ENCODE measurements around the gene MAB21L4. TPM values are rescaled to one million over a fixed set of nuclear protein-coding genes. Genes with fewer than 3 reads are reported as not detected.
A peak's percentile ranks its signal among the peaks of the same experiment; 100 is the strongest.

Gene MAB21L4
- total and polyA plus RNA-seq, 5 experiments from 2014 or later = not detected

DNA sequence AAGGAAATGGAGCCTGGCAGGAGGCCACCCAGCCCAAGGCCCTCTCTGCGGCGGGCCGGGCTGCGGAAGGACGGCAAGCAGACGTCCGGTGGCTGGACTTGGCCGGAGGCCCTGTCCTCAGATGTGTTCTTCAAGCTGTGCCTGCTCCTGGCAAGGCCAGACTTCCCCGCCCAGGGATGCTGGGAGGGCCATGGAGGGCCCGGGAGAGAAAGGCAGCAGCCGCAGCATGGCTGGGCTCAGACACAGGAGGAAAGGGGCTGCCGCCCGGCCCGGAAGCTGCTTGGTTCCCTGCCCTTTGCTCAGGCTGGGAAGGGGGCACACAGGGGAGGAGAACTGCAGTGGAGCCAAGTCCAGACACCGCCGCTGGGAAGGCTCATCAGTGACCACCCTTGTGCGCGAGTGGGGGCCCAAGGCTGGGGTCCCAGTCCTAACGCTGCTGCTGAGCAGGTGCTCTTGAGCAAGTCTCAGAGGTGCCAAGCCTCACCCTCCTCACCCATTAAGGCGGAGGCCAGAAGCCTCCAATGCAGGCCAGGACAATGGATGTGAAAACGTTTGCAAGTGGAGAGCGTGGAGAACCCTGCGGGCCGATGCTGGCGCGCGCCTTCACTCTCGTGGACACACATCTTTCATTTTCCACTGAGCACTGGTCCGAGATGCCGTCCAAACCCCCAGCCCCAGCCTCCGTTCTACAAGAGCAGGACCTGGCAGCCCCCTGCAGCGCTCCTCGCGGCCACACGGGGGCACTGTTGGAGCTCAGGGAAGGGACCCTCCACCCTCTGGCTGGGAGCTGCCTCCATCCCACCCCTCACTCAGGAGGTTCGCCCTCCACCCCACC, 18.1 kb upstream of the MAB21L4 start:
- no peak overlapping the region for H3K4me3 Mint-ChIP-seq
- no peaks in the 10 kb centered on the region for H3K36me3 Mint-ChIP-seq
- no peaks in the 10 kb centered on the region for H3K9me3 Mint-ChIP-seq
- peak; percentile 70 to 78 for ATAC-seq
- H3K4me1 Mint-ChIP-seq = peaks cover 0 to 3% (median 0%) of the 10 kb centered on the region in 4 donors
- peaks cover 3 to 51% (median 8%) of the 10 kb centered on the region in 5 donors for H3K27me3 Mint-ChIP-seq
- POLR2A ChIA-PET = interaction anchor here (0.7 to 1.5 kb wide), 4 partner anchors 23 to 236 kb away, joined by 3 to 6 read pairs (median 3); partner anchors contain the start of gene PPP1R7
- DNase-seq = peak; percentile 42 to 82 (median 63)
- H3K27ac Mint-ChIP-seq = no peak overlapping the region

DNA sequence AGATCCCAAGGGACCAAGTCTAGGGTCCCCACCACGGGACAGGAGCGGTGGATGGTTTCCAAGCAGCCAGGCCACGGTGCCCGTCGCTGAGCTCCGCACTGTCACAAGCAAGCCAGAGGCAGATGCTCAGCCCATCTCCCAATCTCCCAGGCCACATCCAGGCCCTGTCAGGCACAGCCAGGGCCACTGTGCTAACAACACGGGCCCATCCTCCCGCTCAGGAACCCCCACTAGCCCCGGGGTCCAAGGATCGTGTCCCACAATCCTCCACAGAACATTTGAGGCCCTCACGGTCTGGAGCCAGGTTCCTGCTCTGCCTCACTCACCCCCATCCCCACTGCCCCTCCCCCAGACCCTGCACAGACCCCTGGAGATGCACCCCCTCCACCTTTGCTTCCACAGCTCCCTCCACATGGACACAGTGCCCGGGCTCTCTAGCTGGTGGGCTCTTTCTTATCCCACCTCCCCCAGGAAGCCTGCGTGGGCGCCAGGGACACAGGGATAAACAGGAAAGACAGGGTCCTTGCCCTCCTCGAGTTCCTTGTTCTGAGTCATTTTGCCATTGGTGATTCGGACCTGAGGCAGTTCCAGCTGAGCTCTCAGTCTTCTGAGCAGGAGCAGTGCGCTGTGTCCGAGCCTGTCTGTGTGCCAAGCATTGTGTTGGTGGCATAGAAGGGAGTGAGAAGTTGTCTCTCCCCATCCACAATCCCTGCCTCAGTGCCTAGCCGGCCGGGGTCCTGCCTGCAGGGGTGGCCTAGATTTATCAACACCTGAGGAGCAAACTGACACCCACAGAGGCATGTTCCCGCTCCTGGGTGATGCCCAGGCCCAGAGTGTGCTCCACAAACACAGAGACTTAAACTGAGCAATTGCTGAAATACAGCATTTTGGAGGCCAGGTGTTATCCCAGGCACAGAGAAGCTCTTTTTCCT, 17.2 kb upstream of the MAB21L4 start:
- POLR2A ChIA-PET = no interaction called here
- Mint-ChIP-seq H3K4me1 (peaks cover 0 to 3% (median 0%) of the 10 kb centered on the region in 4 donors), H3K36me3 (no peaks in the 10 kb centered on the region), H3K9me3 (no peaks in the 10 kb centered on the region), H3K27ac (no peak overlapping the region), H3K4me3 (no peak overlapping the region), H3K27me3 (peaks cover 3 to 51% (median 8%) of the 10 kb centered on the region in 5 donors)
- DNase-seq (no peak), ATAC-seq (no peak)

DNA sequence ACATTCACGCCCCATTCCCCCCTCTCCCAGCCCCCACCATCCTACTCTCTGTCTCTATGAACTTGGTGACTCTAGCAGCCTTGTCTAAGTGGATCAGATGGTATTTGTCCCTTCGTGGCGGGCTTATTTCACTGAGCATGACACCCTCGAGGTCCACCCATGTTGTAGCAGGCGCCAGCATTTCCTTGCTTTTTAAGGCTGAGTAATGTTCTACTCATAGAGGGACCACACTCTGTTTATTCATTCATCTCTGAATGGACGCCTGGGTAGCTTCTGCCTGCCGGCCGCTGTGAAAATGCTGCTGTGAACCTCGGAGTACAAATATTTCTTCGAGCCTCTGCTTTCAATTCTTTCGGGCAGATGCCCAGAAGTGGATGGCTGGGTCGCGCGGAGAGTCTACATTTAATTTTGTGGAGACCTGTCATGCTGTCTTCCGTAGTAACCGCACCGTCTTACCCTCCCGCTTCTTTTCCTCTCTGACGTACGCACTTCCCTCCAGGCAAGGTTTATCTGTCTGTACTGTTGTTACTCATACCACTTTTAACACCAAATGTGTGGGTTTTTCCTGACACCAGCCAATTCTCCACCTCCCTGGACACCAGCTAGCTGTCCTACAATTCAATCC, 15.8 kb upstream of the MAB21L4 start:
- DNase-seq (no peak), ATAC-seq (no peak)
- Mint-ChIP-seq H3K4me3 (no peak overlapping the region), H3K4me1 (peaks cover 0 to 3% (median 0%) of the 10 kb centered on the region in 4 donors), H3K9me3 (no peaks in the 10 kb centered on the region), H3K27ac (peak overlapping the region in 1 of 10 donors; percentile 32), H3K36me3 (no peaks in the 10 kb centered on the region), H3K27me3 (peaks cover 3 to 45% (median 12%) of the 10 kb centered on the region in 5 donors)
- POLR2A ChIA-PET = no interaction called here

DNA sequence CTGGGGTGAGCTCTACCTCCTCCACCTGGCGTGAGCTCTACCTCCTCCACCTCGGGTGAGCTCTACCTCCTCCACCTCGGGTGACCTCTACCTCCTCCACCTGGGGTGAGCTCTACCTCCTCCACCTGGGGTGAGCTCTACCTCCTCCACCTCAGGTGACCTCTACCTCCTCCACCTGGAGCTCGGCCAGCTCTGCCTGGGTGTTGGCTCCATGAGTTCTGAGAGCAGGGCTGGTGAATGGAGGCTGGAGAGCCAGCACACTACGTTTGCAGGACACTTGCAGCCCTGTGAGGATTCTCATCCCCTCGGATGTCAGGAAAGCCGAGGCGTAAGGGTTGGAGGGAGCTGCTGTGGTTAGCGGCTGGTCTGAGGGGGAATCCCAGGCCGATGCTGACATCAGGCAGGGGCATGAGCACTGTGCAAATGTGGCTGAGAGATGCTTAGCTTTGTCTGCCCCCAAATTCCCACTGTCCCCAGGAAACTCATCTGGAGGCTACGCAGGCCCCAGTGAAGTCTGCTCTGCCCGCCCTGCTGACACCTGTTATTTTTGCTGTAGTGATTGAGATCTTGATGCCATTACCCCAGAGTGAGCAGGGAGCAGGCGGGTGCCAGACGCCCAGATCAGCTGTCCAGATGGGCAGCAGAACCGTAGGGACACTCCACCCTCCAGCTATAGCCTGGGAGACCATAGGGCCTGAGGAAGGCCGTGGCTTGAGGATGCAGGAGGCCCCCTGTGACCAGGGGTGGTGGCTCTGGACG, 13.4 kb upstream of the MAB21L4 start:
- Mint-ChIP-seq H3K9me3 (no peaks in the 10 kb centered on the region), H3K36me3 (no peaks in the 10 kb centered on the region), H3K4me3 (no peak overlapping the region), H3K27ac (no peak overlapping the region), H3K27me3 (peaks cover 3 to 37% (median 12%) of the 10 kb centered on the region in 5 donors), H3K4me1 (no peaks in the 10 kb centered on the region)
- POLR2A ChIA-PET = interaction anchor here (0.8 kb wide), 1 partner anchor 79 kb away, joined by 3 read pairs; no protein-coding TSS in a partner anchor
- no peak for DNase-seq
- ATAC-seq = no peak

DNA sequence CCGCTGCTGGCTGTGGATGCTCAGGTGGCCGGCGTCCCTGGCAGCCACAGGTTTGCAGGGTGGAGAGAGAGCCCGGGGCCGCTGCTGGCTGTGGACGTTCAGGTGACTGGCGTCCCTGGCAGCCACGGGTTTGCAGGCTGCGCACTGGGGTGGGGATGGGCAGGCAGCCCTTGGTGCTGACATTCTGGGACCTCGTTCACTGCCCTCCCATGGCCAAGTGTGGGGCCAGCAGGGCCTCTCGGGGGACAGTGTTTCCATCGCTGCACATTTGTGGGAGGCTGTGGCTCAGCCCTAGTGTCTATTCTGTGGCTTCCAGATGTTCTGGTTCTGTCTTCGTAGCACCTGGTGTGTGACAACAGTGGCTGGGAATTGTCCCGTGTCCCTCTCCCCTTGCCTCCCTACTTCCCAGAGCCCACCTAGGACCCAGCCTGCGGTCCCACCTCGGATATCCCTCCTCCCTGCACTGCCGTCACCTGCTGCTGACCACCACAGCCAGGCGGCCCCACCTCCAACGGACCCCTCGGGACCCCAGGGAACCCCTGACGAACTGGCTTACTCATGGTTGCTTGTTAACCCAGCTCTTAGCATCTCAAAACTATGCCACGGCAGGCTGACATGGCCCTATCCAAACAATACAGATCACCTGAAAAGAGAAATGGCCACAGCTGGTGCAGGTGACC, 11.1 kb upstream of the MAB21L4 start:
- Mint-ChIP-seq H3K9me3 (no peaks in the 10 kb centered on the region), H3K36me3 (no peaks in the 10 kb centered on the region), H3K4me1 (no peaks in the 10 kb centered on the region), H3K27me3 (peaks cover 0 to 23% (median 5%) of the 10 kb centered on the region in 5 donors), H3K4me3 (no peak overlapping the region), H3K27ac (peak overlapping the region in 1 of 10 donors; percentile 43)
- ATAC-seq (no peak), DNase-seq (no peak)
- POLR2A ChIA-PET = no interaction called here

DNA sequence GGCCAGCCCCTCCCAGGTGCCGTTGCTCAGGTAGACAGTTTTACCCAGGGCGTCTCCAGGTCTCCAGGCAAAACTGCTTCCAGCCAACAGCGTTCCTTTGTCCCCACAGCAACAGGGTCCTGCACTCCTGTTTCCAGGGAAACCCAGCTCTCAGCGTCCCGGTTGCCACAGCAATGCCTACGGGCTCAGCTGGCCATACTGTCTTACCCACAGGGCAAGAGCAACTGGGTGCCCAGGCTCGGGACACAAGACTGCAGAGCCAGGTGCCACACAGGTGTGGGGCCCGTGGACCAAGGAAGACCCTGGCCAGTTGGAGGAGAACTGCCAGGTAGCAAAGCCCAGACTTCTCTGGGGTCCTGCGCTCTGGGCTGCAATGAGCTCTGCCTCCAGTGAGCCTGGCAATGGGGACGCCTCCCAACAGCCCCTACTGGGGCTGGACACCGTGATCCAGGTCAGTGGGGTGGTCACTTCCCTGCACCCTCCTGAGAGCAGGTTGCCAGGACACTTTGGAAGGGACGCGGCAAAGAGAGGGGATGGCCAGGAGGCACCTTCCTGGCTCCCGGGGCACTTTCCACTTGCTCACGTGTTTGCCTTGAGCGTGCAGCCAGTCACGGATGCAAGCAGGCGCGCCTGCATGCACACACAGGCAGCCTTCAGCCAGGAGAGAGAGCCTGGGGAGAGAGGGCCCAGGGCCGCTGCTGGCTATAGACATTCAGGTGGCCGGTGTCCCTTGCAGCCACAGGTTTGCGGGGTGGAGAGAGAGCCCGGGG, 10.4 kb upstream of the MAB21L4 start, which contains the start of gene CROCC2:
Gene CROCC2 (plus strand): TSS at position 196 of the 770 bp plus-strand sequence. CDS start 178 bp downstream, at position 374.
- Mint-ChIP-seq H3K4me1 (no peaks in the 10 kb centered on the region), H3K27ac (no peak within 1 kb of the TSS), H3K36me3 (no peaks in the 10 kb centered on the region), H3K9me3 (no peaks in the 10 kb centered on the region), H3K4me3 (no peak within 1 kb of the TSS), H3K27me3 (peaks cover 0 to 17% (median 2%) of the 10 kb centered on the region in 5 donors)
- ATAC-seq = no peak
- DNase-seq = no peak
- POLR2A ChIA-PET = no interaction called here

DNA sequence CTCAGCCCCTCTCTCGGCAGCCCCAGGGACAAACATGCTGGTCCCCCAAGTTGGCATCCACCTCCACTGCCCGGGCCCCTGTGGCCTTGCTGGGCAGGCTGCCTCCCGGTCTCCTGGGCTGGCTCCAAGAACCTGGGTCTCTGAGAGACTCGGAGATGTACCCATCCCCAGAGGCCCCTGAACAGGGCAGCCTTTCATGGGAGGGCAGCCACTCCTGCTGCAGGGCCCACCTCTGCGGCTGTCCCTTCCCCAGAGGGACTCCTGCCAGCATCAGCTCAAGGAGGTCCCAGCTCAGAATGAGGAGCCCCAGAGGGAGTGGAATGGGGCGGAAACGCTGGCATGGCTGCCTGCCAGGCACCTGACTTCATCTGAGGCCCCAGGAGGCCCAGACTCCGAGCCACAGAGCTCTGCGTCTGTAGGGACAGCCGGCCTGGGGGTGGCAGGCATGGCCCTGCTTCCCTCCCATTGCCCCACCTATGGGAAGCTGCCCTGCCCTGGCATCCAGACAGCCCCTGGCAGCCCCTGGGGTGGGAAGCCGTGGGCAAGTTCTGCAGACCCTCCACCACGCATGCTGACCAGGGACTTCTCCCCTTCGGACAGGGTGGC, 9.3 kb upstream of the MAB21L4 start:
- H3K27ac Mint-ChIP-seq = no peak overlapping the region
- ATAC-seq (no peak), DNase-seq (peak in 1 of 10 donors; percentile 3)
- no peaks in the 10 kb centered on the region for H3K4me1 Mint-ChIP-seq
- H3K36me3 Mint-ChIP-seq = no peaks in the 10 kb centered on the region
- peaks cover 0 to 13% (median 0%) of the 10 kb centered on the region in 5 donors for H3K27me3 Mint-ChIP-seq
- H3K9me3 Mint-ChIP-seq = no peaks in the 10 kb centered on the region
- H3K4me3 Mint-ChIP-seq = no peak overlapping the region
- POLR2A ChIA-PET = no interaction called here

DNA sequence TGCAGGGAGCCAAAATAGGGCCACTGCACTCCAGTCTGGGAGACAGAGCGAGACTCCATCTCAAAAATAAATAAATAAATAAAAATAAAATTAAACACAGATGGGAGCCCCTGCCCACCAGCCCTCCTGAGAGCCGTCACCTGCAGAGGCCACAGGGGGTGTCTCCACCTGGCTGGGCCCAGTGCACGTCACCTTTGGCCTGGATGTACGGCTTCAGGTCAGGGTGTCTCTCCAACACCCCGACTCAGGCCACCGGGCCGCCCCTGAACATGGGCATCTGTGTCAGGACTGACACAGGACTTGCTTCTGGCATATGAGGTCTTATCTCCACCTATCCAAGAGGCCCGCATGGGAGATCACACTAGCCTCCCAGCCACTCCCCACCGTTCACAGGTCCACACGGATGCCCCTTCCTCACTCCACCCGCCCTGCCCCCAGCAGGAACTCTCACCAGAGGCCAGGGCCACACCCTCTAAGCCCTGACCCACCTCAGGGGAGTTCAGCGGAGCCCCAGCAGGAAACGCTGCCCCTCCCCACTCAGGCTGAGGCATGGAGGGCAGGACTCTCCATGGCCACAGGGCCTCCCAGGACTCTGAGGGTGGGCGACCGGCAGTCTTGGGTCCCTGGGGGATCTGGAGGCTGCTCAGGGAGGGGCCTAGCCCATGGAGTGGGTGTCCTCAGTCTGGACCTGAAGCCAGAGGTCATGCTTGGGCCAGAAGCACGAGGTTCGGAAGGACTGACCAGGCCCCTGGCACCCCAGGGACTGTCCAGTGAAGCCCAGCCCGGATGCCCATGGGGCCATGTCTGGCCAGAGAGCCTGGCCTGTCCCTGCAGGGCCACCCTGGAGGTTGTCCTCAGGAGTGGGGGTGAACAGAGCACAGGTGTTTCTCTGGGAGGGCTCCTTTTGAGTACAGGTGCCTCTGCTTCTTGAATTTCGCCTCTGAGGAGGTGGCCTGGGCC, 8.5 kb upstream of the MAB21L4 start:
- POLR2A ChIA-PET = no interaction called here
- H3K36me3 Mint-ChIP-seq = no peaks in the 10 kb centered on the region
- no peaks in the 10 kb centered on the region for H3K4me1 Mint-ChIP-seq
- peaks cover 0 to 8% (median 0%) of the 10 kb centered on the region in 5 donors for H3K27me3 Mint-ChIP-seq
- DNase-seq = peak in 1 of 10 donors; percentile 4
- no peak overlapping the region for H3K4me3 Mint-ChIP-seq
- H3K27ac Mint-ChIP-seq = no peak overlapping the region
- no peak for ATAC-seq
- H3K9me3 Mint-ChIP-seq = no peaks in the 10 kb centered on the region

DNA sequence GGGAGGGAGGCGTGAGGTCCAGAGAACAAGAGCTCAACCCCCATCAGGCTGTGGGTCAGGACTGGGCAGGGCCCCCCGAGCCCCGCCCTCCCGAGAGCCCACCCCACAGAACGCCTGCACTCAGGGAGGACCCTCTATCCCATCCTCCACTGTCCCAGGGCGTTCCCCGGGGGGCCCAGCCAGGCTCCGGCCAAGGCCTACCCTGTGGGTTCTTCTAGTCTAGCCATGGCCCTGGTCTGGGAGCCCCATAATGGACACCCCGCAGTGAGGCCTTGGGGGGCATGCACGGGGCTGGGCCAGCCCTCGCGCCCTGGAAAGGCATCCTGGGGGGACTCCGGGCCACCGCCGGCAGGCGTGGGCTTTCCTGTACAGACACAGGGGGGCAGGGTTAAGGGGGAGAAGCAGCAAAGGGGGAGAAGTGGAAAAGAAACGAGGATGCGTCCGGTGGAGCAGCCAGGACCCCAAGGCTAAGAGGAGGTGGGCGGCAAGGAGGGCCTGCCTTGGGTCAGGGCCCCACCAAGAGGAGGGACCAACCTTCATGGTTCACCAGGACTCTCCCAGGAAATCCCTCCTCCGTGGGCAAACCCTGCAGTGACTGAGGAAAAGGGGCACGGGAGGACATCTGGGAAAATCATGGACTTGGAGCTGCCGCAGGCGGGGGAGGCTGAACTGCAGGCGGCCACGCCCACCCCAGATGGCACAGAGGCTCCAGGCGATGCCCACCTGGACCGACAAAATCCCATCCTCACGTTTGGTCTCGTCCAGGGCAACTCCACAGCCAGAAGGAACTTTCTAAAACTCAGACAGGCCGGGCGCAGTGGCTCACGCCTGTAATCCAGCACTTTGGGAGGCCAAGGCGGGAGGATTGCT, 7.5 kb upstream of the MAB21L4 start:
- no peak for ATAC-seq
- DNase-seq = peak in 1 of 10 donors; percentile 2
- H3K27ac Mint-ChIP-seq = no peak overlapping the region
- no peaks in the 10 kb centered on the region for H3K36me3 Mint-ChIP-seq
- peaks cover 0 to 8% (median 0%) of the 10 kb centered on the region in 5 donors for H3K27me3 Mint-ChIP-seq
- H3K4me1 Mint-ChIP-seq = no peaks in the 10 kb centered on the region
- no peaks in the 10 kb centered on the region for H3K9me3 Mint-ChIP-seq
- POLR2A ChIA-PET = no interaction called here
- no peak overlapping the region for H3K4me3 Mint-ChIP-seq

Measured in naive thymus-derived CD8-positive, alpha-beta T cell (primary cell).